ENCODE results near the gene LUZP2.

Gene LUZP2

DNA sequence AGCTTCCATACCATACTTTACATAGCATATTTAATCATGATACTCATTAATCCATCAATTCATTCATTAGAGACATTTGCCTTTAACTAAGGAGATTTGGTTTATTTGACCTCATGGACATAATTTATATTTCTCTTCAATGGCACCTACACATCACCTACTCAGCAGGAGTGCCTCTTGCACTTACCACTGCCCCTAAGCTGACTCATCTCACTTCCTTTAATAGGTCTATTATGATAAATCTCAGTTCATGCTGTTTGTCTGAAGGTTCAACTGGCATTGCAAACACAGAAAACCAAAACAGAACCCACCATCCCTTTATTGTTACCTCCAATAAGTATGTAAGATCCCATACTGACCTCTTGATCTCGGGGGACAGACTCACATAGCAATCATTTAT, 186.7 kb downstream of the LUZP2 start:
- H4K20me1 ChIP-seq (ENCODE audit: control insufficient read depth, insufficient read depth, low read depth, low read length) = no peaks in the 10 kb centered on the region
- H3K36me3 ChIP-seq (ENCODE audit: control insufficient read depth, low read length) = no peaks in the 10 kb centered on the region
- no peaks in the 10 kb centered on the region for H3K79me2 ChIP-seq (ENCODE audit: control insufficient read depth, low read length)
- H3K27me3 ChIP-seq (ENCODE audit: control insufficient read depth, low read length) = no peaks in the 10 kb centered on the region
- no peak overlapping the region for H3K4me2 ChIP-seq (ENCODE audit: low read length)
- TF ChIP-seq EZH2phosphoT487 (IDR thresholded peaks at IDR 0.05; ENCODE audit: borderline replicate concordance, low read length) = no peak
- TF ChIP-seq CTCF (IDR thresholded peaks at IDR 0.05; ENCODE audit: low read depth, low read length, poor library complexity, severe bottlenecking) = no peak
- no peak overlapping the region for H3K4me3 ChIP-seq (ENCODE audit: low read length)
- no peaks in the 10 kb centered on the region for H3K9me3 ChIP-seq (ENCODE audit: control insufficient read depth, insufficient read depth, low read length)
- H3F3A ChIP-seq (ENCODE audit: control insufficient read depth, insufficient read depth) = no peaks in the 10 kb centered on the region
- H3K27ac ChIP-seq (ENCODE audit: low read depth, low read length) = no peak overlapping the region
- H3K4me1 ChIP-seq (ENCODE audit: control insufficient read depth, low read length) = no peaks in the 10 kb centered on the region
- H3K9me2 ChIP-seq (replicated peaks; ENCODE audit: control insufficient read depth, low read length) = no peaks in the 10 kb centered on the region

GRCh38 chr11:24685821-24686220, 189.0 kb downstream of the LUZP2 start:
- H3K27me3 ChIP-seq (ENCODE audit: control insufficient read depth, low read length) = no peaks in the 10 kb centered on the region
- TF ChIP-seq EZH2phosphoT487 (IDR thresholded peaks at IDR 0.05; ENCODE audit: borderline replicate concordance, low read length) (no peak), CTCF (IDR thresholded peaks at IDR 0.05; ENCODE audit: low read depth, low read length, poor library complexity, severe bottlenecking) (no peak)

GRCh38 chr11:24687531-24688147, 190.8 kb downstream of the LUZP2 start:
- H3K4me2 ChIP-seq (ENCODE audit: low read length) = no peak overlapping the region

More at GRCh38 chr11:24685821-24686220, 189.0 kb downstream of the LUZP2 start:
- no peak overlapping the region for H3K4me3 ChIP-seq (ENCODE audit: low read length)
- H3K79me2 ChIP-seq (ENCODE audit: control insufficient read depth, low read length) = no peaks in the 10 kb centered on the region
- no peaks in the 10 kb centered on the region for H3K9me2 ChIP-seq (replicated peaks; ENCODE audit: control insufficient read depth, low read length)
- H3F3A ChIP-seq (ENCODE audit: control insufficient read depth, insufficient read depth) = no peaks in the 10 kb centered on the region
- H3K4me1 ChIP-seq (ENCODE audit: control insufficient read depth, low read length) = no peaks in the 10 kb centered on the region
- no peaks in the 10 kb centered on the region for H4K20me1 ChIP-seq (ENCODE audit: control insufficient read depth, insufficient read depth, low read depth, low read length)
- H3K36me3 ChIP-seq (ENCODE audit: control insufficient read depth, low read length) = no peaks in the 10 kb centered on the region
- no peak overlapping the region for H3K27ac ChIP-seq (ENCODE audit: low read depth, low read length)
- no peak overlapping the region for H3K4me2 ChIP-seq (ENCODE audit: low read length)
- no peaks in the 10 kb centered on the region for H3K9me3 ChIP-seq (ENCODE audit: control insufficient read depth, insufficient read depth, low read length)

More at GRCh38 chr11:24687531-24688147, 190.8 kb downstream of the LUZP2 start:
- Histone ChIP-seq H4K20me1 (ENCODE audit: control insufficient read depth, insufficient read depth, low read depth, low read length) (no peaks in the 10 kb centered on the region), H3K79me2 (ENCODE audit: control insufficient read depth, low read length) (no peaks in the 10 kb centered on the region), H3F3A (ENCODE audit: control insufficient read depth, insufficient read depth) (no peaks in the 10 kb centered on the region), H3K9me3 (ENCODE audit: control insufficient read depth, insufficient read depth, low read length) (no peaks in the 10 kb centered on the region), H3K27ac (ENCODE audit: low read depth, low read length) (no peak overlapping the region), H3K36me3 (ENCODE audit: control insufficient read depth, low read length) (no peaks in the 10 kb centered on the region), H3K4me1 (ENCODE audit: control insufficient read depth, low read length) (no peaks in the 10 kb centered on the region), H3K27me3 (ENCODE audit: control insufficient read depth, low read length) (no peaks in the 10 kb centered on the region), H3K9me2 (replicated peaks; ENCODE audit: control insufficient read depth, low read length) (no peaks in the 10 kb centered on the region), H3K4me3 (ENCODE audit: low read length) (no peak overlapping the region)
- TF ChIP-seq CTCF (IDR thresholded peaks at IDR 0.05; ENCODE audit: low read depth, low read length, poor library complexity, severe bottlenecking) (no peak), EZH2phosphoT487 (IDR thresholded peaks at IDR 0.05; ENCODE audit: borderline replicate concordance, low read length) (no peak)

All from DOHH2 (cell line).